Nasal cavity respiratory epithelium epithelial cell of viscerocranial mucosa (primary cell): ENCODE data around the gene ZNF341. TPM values are rescaled to one million over a fixed set of nuclear protein-coding genes. Genes with fewer than 3 reads are reported as not detected.

ENCODE experiments used
- total RNA-seq: library from RNA; depleted of rRNA; stranded (reverse); fragments of >200 nt; gene quantifications from 2 replicates; pipeline ENCODE4 v1.2.3, GENCODE V29; 2014

The ZNF341 gene
- total RNA-seq: 0.68 and 1.3 TPM in 2 replicates

DNA sequence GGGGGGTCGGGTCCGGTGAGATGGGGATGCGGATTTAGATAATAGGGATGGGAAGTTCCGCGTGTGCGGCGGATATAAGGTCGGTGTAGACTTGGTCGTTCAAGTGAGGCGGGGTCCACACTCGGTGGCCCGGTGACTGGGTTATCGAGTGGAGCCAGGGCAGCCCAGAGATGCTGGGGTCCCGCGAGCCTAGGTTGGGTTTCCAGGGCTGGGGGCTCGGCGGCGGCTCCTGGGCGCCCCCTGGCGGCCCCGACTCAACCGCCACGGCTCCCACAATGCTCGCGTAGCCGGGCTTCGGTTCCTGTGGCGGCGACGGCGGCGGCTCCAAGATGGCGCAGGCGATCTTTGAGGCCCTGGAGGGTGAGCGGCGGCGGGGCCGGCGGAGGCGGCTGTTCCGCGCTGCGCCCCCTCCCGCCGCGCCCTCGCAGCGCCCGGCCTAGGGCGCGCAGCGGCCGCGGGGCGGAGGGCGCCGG lies at the start of gene ZNF341:
Gene ZNF341 (plus strand): TSS at position 304 of the 473 bp plus-strand sequence. CDS start 26 bp downstream, at position 330.

GRCh38 chr20:33686100-33686983 lies 45.5 kb upstream of the ZNF341 start, which contains the start of gene E2F1:
Gene E2F1, minus strand, starts transcription at chr20:33686385. Its CDS starts 121 bp downstream, at chr20:33686264.

DNA sequence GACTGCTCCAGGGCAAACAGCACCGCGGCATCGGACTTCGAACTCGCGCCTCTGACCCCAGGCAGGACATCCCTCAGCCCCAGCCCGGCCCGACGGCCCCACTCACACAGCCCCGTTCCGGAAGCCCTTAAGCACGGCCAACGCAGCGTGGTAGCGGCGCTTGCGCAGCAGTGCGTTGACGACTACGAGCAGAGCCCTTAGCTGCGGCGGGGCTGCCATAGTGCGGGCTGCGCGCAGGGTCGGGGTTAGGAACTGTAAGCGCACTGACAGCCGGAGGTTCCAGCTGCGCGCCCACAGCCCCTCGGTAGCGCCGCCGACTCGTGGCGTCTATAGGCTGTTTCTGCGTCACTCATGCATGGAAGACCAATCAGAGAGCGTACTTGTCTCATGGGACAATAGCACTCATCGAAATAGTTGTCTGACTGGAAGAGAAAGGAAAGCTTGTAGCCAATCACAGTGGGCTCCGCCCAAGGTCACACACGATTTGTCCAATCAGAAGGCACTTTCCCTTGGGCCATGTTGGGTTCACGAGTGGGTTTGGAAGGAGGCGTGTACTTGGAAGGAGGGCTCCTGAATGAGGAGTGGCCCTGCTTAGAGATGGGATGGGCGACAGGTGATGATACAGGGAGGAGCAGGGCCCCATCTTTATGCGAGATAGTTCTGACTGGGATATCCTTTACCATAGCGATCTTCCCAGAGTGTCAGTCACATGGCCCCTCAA lies 11.6 kb upstream of the ZNF341 start, which contains the start of gene PXMP4:
Gene PXMP4 (minus strand): TSS at position 322 of the 721 bp plus-strand sequence. CDS start 103 bp downstream, at position 219.

GRCh38 chr20:33810885-33811775 lies 79.3 kb downstream of the ZNF341 start, which contains the start of gene CHMP4B:
Gene CHMP4B, plus strand, starts transcription at chr20:33811348. Its CDS starts 121 bp downstream, at chr20:33811469.

Other genes with a start within 250 kb of the ZNF341 start
- 5.5 and 12.2 TPM in 2 replicates for gene CBFA2T2, start 241.9 kb upstream of the ZNF341 start, total RNA-seq
- gene C20orf144, start 69.7 kb upstream of the ZNF341 start, total RNA-seq: under 0.01 TPM in 1 of 2 replicates, not detected in the other
- 1.4 and 1.7 TPM in 2 replicates for gene ACTL10, start 65.1 kb upstream of the ZNF341 start, total RNA-seq
- 8.2 and 10.5 TPM in 2 replicates for gene NECAB3, start 57.6 kb upstream of the ZNF341 start, total RNA-seq
- gene E2F1, start 45.6 kb upstream of the ZNF341 start, total RNA-seq: 0.34 and 0.36 TPM in 2 replicates
- 3.8 and 7.8 TPM in 2 replicates for gene PXMP4, start 11.7 kb upstream of the ZNF341 start, total RNA-seq
- 18.5 and 48.1 TPM in 2 replicates for gene CHMP4B, start 79.4 kb downstream of the ZNF341 start, total RNA-seq